NK-92 treated with Interleukin-12 subunit alpha and Interleukin-12 subunit beta, amount 100 ng/mL, for 24 hours (cell line): Measurements from ENCODE around the gene HAND2.

ENCODE experiments used
- DNase-seq: peaks from one replicate; lab custom pipeline; 2025; lab: John Stamatoyannopoulos, UW

Gene HAND2

DNA sequence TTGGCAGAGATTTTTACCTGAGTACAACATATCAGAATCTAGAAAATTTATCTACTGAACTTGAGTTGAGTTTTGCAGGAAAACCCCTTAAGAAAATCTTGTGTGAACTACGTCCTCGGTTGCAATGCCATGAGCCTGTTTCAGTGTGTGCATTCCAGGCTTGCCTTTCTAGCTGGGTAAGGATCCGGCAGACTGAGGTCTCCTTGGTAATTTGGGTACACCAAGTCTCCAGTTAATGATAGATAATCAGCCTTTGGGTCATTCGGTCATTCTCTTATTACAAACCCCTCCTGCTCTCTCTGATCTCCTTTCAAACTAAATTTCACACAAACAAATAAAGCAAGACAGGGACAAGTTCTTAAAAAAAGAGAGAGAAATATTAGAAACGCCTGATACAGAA lies 5.9 kb upstream of the HAND2 start:
- DNase-seq: no peak

DNA sequence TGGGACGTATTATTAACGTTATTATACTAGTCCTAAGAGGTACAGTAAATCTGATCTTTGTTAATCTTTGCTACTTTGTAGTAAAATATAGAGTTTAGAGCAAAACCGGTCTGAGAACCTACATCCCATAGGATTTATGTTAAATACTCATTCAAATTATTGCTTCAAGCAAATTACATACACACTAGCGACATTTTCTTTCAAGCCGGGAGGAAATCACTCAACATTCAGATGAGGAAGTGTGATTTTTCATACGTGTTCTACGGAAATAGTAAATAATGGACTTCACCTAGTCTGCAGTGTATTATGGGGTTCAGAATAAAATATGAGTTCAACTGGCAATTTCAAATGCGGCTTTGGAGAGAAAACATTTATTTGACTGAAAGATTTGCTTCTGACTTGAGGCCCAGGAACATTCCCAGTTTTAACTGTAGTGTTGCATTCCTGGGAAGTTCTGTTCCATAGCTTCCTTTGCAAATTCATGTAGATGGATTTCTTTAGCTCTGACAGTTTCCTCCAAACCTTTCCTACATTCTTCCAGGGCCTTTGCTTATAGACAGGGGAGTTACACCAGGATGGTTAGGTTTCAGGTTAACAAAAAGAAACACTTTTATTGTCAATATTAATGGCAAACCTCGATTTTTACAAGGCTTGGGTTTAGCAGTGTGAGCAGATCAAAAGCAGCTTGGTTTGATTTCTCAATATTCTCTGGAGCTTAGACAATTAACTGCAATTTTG lies 5.3 kb upstream of the HAND2 start:
- DNase-seq: no peak

DNA sequence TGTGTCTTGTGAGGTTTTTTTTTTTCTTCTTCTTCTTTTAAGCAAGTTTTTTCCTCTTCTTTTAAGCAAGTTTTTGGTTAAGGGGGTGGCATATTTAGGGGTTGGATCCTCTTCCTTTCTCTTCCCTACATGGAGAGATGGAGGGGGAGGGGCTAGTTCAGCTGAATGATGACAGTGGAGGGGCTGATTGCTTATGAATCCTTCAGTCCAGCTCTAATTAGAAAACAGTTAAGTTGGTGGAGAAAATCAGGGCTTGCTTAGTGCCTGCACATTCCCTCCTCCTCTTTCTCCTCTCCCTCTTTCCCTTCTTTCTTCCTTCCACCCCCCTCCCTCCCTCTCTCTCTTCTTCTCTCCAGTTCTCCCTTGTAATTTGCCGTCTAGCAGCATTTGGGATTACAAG lies 4.4 kb upstream of the HAND2 start:
- DNase-seq: no peak

DNA sequence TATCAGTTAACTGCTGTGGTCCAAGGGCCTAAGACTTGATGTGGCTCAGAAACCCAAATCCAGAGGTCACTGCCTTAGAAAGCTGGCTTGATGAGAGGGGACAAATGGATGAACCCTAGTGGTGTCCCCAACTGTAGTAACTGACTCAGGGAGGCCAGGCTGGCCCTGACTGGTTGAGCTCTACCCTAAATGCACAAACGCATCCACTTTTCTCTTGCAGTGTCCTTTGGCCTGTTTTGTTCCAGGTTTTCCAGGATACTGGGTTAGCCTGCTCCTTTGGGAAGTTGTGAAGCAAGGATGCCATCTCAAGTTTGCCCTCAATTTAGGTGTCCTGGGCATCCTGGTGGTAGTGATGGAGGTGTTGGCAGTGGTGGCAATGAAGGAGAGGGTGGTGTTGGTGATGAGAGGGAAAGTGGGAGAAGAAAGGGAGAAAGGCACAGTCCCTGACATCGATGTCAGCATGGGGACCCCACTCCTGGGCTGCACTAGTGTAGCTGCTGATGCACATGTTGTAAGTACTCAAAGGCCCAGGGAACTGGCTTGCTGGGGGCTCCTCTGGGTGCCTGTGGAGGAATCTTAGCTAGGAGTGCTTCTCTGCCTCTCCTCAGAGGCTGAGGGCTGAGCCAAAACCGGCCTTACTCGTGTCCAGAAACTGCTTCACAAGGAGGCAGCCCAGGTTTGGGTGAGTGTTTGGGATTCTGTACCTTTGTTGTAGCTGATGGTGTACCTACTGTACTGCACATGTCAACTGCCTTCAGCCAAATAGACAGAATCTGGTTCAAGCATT lies 2.9 kb upstream of the HAND2 start:
- no peak for DNase-seq

- DNase-seq: no peak
Observed at GRCh38 chr4:173531086-173531965, 1.3 kb upstream of the HAND2 start.

DNA sequence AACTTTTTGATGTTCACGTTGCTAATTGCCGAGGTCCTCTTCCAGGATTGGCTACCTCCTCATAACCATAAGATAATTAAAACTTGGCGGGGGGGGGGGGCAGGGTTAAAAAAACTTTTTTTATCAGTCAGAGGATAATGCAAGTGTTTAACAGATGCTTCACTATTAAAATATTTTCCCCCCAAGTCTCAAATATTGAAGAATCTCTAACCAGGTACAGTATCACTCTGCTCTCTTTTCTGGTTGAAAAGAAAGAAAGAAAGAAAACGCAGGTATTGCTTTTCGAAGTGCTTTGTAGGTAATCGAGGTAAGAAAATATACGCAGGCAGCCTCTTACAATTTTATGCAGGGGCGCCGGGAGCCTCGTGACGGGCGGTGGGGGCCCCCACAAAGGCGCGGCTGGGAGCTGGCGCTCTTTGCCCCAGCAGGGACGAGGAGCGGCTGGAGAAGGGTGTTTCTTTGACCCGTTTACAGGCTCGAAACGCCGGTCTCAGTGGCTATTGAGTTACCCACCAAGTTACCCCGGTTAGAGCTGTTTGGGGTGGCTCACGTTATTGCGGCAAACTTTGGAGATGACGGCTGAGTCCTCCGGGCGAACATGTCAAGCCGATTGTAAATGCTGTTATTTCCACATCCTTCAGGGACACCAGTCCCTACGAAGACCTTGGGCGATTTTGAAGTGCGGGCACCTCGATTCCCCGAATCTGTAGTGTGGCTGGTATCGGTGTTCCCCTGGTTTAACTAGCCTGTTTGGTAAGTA lies 477 bp upstream of the HAND2 start:
- no peak for DNase-seq

- DNase-seq: no peak
Observed at GRCh38 chr4:173528378-173529321, 1.4 kb downstream of the HAND2 start.

GRCh38 chr4:173527103-173527891 lies 2.7 kb downstream of the HAND2 start:
- no peak for DNase-seq

DNA sequence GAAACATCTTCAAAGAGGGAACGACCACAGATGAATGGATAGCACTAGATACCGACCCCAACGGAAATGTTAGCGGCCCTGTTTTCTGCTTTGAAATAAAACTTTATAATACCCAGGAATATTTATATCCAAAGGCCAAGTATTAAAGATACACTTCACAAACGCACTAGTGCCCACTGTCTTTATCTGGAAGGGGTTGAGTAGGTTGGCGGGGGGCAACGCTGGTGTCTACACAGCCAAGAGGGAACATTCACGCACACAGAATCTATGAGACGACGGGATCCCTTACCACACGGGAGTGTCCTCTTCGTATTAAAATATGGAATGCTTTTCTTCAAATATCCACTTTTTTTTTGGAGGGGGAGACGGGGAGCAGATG lies 3.3 kb downstream of the HAND2 start:
- no peak for DNase-seq

DNA sequence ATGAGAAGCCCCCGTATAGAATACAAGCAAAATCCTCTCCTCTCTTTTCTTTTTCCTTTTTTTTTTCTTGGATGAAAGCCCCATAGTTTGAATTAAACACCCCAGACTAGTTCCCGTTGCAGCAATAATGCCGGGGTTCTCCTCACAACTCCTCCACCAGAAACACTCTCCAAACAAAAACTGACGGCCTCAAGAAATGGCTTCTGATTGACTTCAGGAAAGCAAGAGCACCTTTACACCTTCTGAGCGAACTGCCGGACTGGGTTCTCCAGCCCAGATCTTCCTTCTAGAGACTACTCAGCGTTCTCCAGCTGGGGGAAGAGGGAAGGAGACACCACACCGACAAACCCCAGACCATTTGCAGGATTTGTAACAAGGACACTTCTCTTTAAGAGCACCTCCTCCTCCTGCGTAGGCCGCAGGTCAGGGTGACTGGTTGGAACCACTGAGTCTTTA lies 4.0 kb downstream of the HAND2 start:
- DNase-seq: no peak

- no peak for DNase-seq
Observed at GRCh38 chr4:173525118-173526011, 4.7 kb downstream of the HAND2 start.

DNA sequence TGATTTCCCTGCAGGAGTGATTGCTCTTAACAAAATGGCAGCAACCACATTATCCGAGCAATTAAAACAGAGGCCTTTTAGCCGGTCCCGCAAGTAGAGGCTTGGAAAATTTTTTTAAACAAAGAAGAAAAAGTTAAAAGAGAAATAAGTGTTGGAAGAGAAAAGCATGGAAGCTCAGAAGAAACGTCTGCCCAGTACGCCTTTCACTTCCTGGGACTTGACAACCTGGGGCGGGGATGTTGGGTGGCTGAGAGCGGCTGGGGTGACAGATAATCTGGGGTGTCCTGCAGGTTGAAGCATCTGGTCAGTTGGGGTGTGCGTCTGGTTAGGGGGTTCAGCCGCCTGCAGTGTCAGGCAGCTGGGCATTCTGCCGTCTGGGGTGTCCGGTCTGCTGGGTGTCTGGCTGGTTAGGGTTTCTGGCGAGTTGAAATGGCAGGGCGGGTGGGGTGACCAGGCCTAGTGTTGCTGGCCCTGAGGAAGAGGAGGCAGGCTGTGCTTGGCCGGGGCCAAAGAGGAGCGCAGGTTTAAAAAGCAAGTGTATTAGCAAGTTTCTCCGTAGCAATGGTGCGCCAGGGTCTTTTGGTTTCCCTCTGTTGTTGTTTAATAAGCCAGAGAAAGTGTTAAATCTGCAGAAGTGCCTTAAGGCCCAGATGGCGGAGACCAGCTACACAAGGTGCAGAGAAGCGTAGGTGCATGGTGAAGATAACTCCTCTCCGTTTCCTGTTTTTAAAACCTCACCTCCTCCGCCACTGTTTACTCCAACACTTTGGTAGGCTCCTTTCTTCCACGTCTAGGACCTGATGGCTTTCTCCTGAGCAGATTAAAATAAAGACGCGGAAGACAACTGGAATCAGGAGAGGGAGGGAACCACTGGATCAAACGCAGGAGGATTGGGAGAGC lies 5.6 kb downstream of the HAND2 start:
- no peak for DNase-seq

DNA sequence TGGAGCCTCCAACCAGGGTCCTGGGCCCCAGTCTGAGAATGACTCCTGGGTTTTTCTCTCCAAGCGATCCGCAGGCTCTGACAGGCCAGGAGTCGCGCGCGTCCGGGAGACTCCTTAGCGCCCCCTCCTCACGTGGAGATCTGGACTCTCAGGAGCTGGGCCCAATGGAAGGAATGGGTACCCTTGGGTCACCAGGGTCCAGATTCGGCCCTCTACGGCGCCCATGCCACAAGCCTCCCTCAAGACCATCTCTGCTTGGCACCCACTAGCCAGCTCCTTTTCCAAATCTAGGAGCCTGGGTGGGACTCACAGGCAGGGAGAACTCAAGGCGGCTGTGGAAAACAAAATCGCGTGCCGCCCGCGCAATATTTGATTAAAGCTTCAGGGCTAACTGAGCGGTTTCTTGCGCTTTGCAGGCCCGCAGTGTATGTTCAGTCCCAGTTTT lies 7.1 kb downstream of the HAND2 start:
- DNase-seq: no peak

DNA sequence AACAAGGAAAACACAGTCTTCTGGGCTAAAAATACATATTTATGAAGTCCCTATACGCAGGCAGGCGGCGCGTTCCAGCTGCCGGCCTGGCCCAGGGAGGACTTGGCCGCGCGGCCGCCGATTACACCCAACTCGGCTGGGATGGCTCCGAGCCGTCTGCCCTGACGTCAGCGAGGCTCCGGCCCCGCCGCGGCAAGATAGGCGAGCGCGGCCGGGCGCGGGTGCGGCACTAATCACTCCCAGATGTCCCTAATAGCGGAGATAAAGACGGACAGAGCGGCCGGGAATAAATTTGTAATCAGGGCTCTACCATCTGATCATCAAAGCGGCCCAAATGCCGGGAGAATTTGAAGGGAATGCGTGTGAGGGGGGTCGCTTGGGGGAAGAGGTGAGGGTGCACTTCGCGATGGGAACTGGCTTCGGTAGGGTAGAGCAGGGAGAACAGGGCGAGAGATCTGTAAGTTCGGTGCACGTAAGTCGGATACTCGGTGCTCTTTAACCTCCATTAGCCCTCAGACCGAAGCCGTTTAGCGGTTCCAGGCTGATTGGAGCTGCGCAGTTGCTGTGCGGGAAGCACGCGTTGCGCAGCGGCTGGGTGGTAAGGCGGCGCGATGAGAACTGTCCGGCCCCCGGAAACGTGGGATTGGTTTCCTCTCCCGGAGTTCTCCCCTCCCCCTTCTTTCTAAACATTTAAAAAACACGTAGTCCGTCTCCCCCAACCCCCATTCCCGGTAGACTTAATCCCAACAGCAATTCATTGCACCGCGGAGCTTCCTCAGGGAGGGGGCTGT lies 7.7 kb downstream of the HAND2 start:
- DNase-seq: no peak

GRCh38 chr4:173521467-173522159 lies 8.4 kb downstream of the HAND2 start:
- DNase-seq: no peak

DNA sequence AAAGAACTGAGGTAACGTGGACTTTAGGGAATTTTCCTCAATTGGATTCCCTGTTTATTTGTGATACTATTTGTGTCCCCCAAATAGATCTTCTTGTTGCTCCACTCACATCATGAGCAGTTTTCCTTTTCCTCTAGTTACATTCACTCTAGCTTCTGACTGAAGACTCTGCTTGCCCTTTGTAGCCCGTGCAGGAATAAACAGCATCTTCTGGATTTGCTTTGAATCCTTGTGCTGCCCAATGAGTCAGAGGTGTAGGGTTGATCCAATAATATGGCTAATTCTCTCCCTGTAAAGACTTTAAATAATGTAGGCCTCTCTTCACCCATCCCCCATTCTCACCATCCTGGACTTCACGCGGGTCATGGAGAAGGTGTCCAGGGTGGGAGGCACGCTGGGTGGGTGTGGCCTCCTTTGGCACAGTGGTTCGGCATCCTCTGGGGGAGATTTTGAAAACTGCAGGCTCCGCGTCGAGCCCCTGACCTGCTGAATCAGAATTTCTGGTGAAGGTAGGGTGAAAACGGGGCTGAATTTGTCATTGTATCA lies 9.0 kb downstream of the HAND2 start:
- DNase-seq: no peak
